GM12873 (cell line): ENCODE measurements around the gene NDRG4.

Source experiments
- CTCF ChIP-seq: IDR thresholded peaks from 2 replicates; pipeline ENCODE4 v1.5.1; 2012; ENCODE audit warnings: low read depth, mild to moderate bottlenecking, moderate library complexity, low read length, control low read depth; ENCODE audit not compliant: insufficient read depth; ENCODE audit errors: missing control alignments

Gene NDRG4

DNA sequence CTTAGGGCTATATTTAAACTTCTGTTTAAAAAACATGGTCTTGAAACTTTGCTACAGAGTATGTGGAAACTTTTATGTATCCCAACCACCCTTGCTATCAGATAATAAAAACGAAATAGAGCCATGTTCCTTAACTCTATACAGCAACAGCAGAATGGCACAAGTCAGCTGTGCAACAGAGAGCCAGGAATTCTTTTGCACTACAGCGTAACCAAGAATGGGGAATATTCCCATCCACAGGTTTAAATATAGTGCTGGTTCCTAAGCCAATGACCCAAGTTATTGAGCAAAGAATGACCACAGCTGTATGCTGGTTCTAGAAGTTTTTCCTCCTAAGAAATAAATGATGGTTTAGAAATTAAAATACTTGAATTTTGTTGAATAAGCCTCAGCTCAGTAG, 48.4 kb downstream of the NDRG4 start:
- TF ChIP-seq CTCF: no peak

DNA sequence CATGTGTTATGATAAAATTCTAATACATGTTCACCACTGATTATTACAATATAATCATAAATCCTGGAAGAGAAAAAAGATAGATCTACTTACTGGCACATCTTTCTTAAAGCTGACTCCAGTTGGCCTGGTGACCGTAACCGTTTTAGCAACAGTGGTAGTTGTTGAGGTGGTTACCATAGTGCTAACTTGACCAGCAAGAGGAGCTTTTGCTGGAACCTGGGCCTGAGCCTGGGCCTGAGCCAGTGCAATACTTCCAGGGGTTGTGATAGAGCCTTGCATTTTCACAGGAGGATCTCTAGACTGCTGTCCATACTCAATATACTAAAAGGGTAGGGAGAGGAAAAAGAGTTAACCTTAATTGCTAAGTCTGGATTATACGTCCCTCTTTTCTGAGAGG, 51.6 kb downstream of the NDRG4 start:
- TF ChIP-seq CTCF: no peak

- no peak for TF ChIP-seq CTCF
Observed at GRCh38 chr16:58556678-58557077, 56.7 kb downstream of the NDRG4 start.
